ENCODE data around the gene MPDZ.
"Not testable (repeated sequence)": the region's sequence is repeated elsewhere in the genome, so short reads cannot be mapped to it uniquely, and the experiment has no call there.

MPDZ gene

GRCh38 chr9:13267743-13268142 lies 11.7 kb downstream of the MPDZ start:
- DNase-seq (ENCODE audit: low read depth): no peak

GRCh38 chr9:13266167-13266566 lies 13.3 kb downstream of the MPDZ start:
- no peak for DNase-seq (ENCODE audit: low read depth)

GRCh38 chr9:13264788-13265187 lies 14.7 kb downstream of the MPDZ start:
- DNase-seq (ENCODE audit: low read depth): no peak

- no peak for DNase-seq (ENCODE audit: low read depth)
Measured at GRCh38 chr9:13263511-13263910, 16.0 kb downstream of the MPDZ start.

- no peak for DNase-seq (ENCODE audit: low read depth)
Measured at GRCh38 chr9:13252852-13253251, 26.6 kb downstream of the MPDZ start.

GRCh38 chr9:13244181-13244580 lies 35.3 kb downstream of the MPDZ start:
- DNase-seq (ENCODE audit: low read depth): no peak

GRCh38 chr9:13241283-13241682 lies 38.2 kb downstream of the MPDZ start:
- DNase-seq (ENCODE audit: low read depth): no peak

GRCh38 chr9:13239660-13240059 lies 39.8 kb downstream of the MPDZ start:
- no peak for DNase-seq (ENCODE audit: low read depth)

GRCh38 chr9:13239208-13239607 lies 40.3 kb downstream of the MPDZ start:
- no peak for DNase-seq (ENCODE audit: low read depth)

GRCh38 chr9:13234932-13235331 lies 44.6 kb downstream of the MPDZ start:
- no peak for DNase-seq (ENCODE audit: low read depth)

GRCh38 chr9:13228431-13228830 lies 51.1 kb downstream of the MPDZ start:
- no peak for DNase-seq (ENCODE audit: low read depth)

- no peak for DNase-seq (ENCODE audit: low read depth)
Measured at GRCh38 chr9:13224366-13224765, 55.1 kb downstream of the MPDZ start.

- not testable (repeated sequence) for DNase-seq (ENCODE audit: low read depth)
Measured at GRCh38 chr9:13222733-13223132, 56.8 kb downstream of the MPDZ start.

- no peak for DNase-seq (ENCODE audit: low read depth)
Measured at GRCh38 chr9:13221741-13222140, 57.8 kb downstream of the MPDZ start.

- no peak for DNase-seq (ENCODE audit: low read depth)
Measured at GRCh38 chr9:13220837-13221236, 58.7 kb downstream of the MPDZ start.

GRCh38 chr9:13215791-13216554 lies 63.5 kb downstream of the MPDZ start:
- no peak for DNase-seq (ENCODE audit: low read depth)

- DNase-seq (ENCODE audit: low read depth): no peak
Measured at GRCh38 chr9:13213998-13214397, 65.5 kb downstream of the MPDZ start.

- DNase-seq (ENCODE audit: low read depth): no peak
Measured at GRCh38 chr9:13213337-13213736, 66.2 kb downstream of the MPDZ start.

- no peak for DNase-seq (ENCODE audit: low read depth)
Measured at GRCh38 chr9:13210306-13210705, 69.2 kb downstream of the MPDZ start.

- DNase-seq (ENCODE audit: low read depth): no peak
Measured at GRCh38 chr9:13209498-13209897, 70.0 kb downstream of the MPDZ start.

- no peak for DNase-seq (ENCODE audit: low read depth)
Measured at GRCh38 chr9:13205824-13206223, 73.7 kb downstream of the MPDZ start.

GRCh38 chr9:13190040-13190439 lies 89.5 kb downstream of the MPDZ start:
- no peak for DNase-seq (ENCODE audit: low read depth)

GRCh38 chr9:13189362-13189761 lies 90.1 kb downstream of the MPDZ start:
- DNase-seq (ENCODE audit: low read depth): no peak

- DNase-seq (ENCODE audit: low read depth): no peak
Measured at GRCh38 chr9:13186774-13187173, 92.7 kb downstream of the MPDZ start.

Data from stimulated activated CD8-positive, alpha-beta memory T cell treated with anti-CD3 and anti-CD28 coated beads, Interleukin-4, amount 100 ng/mL, for 24 hours (primary cell).